ENCODE results near the gene ANKEF1.

- TF ChIP-seq CTCF (IDR thresholded peaks at IDR 0.05; ENCODE audit: low read depth, low read length), result no peak
- no peak for TF ChIP-seq POLR2A (IDR thresholded peaks at IDR 0.05; ENCODE audit: extremely low read depth, insufficient read length)
- no peak for TF ChIP-seq MAX (IDR thresholded peaks at IDR 0.05; ENCODE audit: low read depth, low read length)
Observed at GRCh38 chr20:10022625-10023024, 12.2 kb upstream of the ANKEF1 start.
